HCT116 (cell line): Measurements from ENCODE around the gene SH3PXD2A. TPM values are rescaled to one million over a fixed set of nuclear protein-coding genes. Genes with fewer than 3 reads are reported as not detected.

Source experiments
- ATAC-seq: fragments of 200-7000 bp; cut with Tn5 transposase; 2 replicates; pipeline ENCODE4 v1.9.1; 2020; ENCODE audit warnings: mild to moderate bottlenecking, moderate library complexity
- BruUV-seq: library from RNA; stranded (reverse); fragments of 400-500 nt; replicated peaks from 2 replicates; lab custom pipeline; 2021; lab: Mats Ljungman, UMichigan
- CTCF ChIA-PET: fragments of 300-600 bp; sonication (Branson Sonifier 250); formaldehyde crosslinking; loops from one replicate; lab custom pipeline; 2021; ENCODE audit warnings: antibody characterized with exemption; lab: Charles Lee
- POLR2A ChIA-PET: fragments of 300-600, 350-600 bp; sonication (Branson Sonifier 250); formaldehyde crosslinking; loops from one replicate; lab custom pipeline; 2021; ENCODE audit warnings: antibody characterized with exemption; lab: Charles Lee
- RAD21 ChIA-PET, 2 experiments: fragments of 300-600 bp; sonication (Branson Sonifier 250); formaldehyde crosslinking; loops; one replicate each; lab custom pipeline; 2023; ENCODE audit warnings: low total read pairs in 2 of 2; ENCODE audit not compliant: uncharacterized antibody in 2 of 2, unreplicated experiment in 2 of 2, low non-redundant PET in 1 of 2; lab: Charles Lee
- DNase-seq: peaks from one replicate; pipeline ENCODE4 v3.0.0-alpha.2; 2010; ENCODE audit warnings: low read depth, low spot score
- H2AFZ ChIP-seq: fragments of 200-600 bp; shearing (Covaris generic), sonication (generic); 2 replicates; pipeline ENCODE4 v1.6.1; 2017; ENCODE audit warnings: low read depth, mixed run types, mixed read lengths, antibody characterized with exemption, low read length; ENCODE audit not compliant: poor library complexity, severe bottlenecking
- H3K27ac ChIP-seq: 2 replicates; pipeline ENCODE4 v1.5.1; 2012; ENCODE audit warnings: low read depth, low read length
- H3K27me3 ChIP-seq: fragments of 200-600 bp; sonication (generic); 2 replicates; pipeline ENCODE4 v1.6.1; 2016; ENCODE audit warnings: mixed run types, low read length, mixed read lengths; ENCODE audit not compliant: insufficient read depth
- H3K36me3 ChIP-seq, 2 experiments: fragments of 200-500 bp in 1 of 2; fragments of 200-600 bp in 1 of 2; sonication (Bioruptor generic) in 1 of 2; sonication (generic) in 1 of 2; 2 replicates each; pipeline versions ENCODE4 v1.5.1 to v1.6.1; 2014 to 2016; ENCODE audit warnings: low read length in 2 of 2, inconsistent platforms in 1 of 2, mixed read lengths in 1 of 2, mixed run types in 1 of 2; ENCODE audit not compliant: insufficient read depth in 2 of 2, control insufficient read depth in 1 of 2
- H3K4me1 ChIP-seq, 2 experiments: fragments of 200-600 bp in 1 of 2; sonication (generic) in 1 of 2; 2 replicates each; pipeline versions ENCODE4 v1.5.1 to v1.6.1; 2012 to 2017; ENCODE audit warnings: low read length in 2 of 2, inconsistent platforms in 1 of 2, mild to moderate bottlenecking in 1 of 2, mixed read lengths in 1 of 2, mixed run types in 1 of 2, moderate library complexity in 1 of 2; ENCODE audit not compliant: insufficient read depth in 2 of 2, control insufficient read depth in 1 of 2
- H3K4me2 ChIP-seq: fragments of 200-600 bp; sonication (generic); 2 replicates; pipeline ENCODE4 v1.6.1; 2017; ENCODE audit warnings: mixed run types, low read length, mixed read lengths
- H3K4me3 ChIP-seq, 2 experiments: fragments of 200-600 bp in 1 of 2; sonication (generic) in 1 of 2; replicated peaks in 1 of 2; 2 replicates each; pipeline ENCODE4 v1.5.1; 2011 to 2016; ENCODE audit warnings: low read length in 2 of 2, control low read depth in 1 of 2, low read depth in 1 of 2, mild to moderate bottlenecking in 1 of 2, mixed read lengths in 1 of 2, mixed run types in 1 of 2
- H3K79me2 ChIP-seq: fragments of 200-600 bp; sonication (generic); 2 replicates; pipeline ENCODE4 v1.6.1; 2017; ENCODE audit warnings: mild to moderate bottlenecking, mixed run types, low read length, moderate library complexity, mixed read lengths; ENCODE audit not compliant: insufficient read depth
- H3K9ac ChIP-seq: fragments of 200-600 bp; sonication (generic); 2 replicates; pipeline ENCODE4 v1.6.1; 2016; ENCODE audit warnings: low read length, mixed read lengths
- H3K9me2 ChIP-seq: fragments of 200-600 bp; sonication (generic), shearing (Covaris generic); 2 replicates; pipeline ENCODE4 v1.6.1; 2017; ENCODE audit warnings: mixed run types, mild to moderate bottlenecking, moderate library complexity; ENCODE audit not compliant: insufficient read depth
- H3K9me3 ChIP-seq, 2 experiments: fragments of 200-500 bp in 1 of 2; fragments of 200-600 bp in 1 of 2; sonication (Bioruptor generic) in 1 of 2; sonication (generic) in 1 of 2; 2 replicates each; pipeline ENCODE4 v1.6.1; 2014 to 2017; ENCODE audit warnings: low read length in 2 of 2, mixed read lengths in 2 of 2, inconsistent platforms in 1 of 2, low read depth in 1 of 2, mild to moderate bottlenecking in 1 of 2, mixed run types in 1 of 2, moderate library complexity in 1 of 2; ENCODE audit not compliant: control insufficient read depth in 1 of 2, insufficient read depth in 1 of 2
- H4K20me1 ChIP-seq: fragments of 200-600 bp; sonication (generic), shearing (Covaris generic); 2 replicates; pipeline ENCODE4 v1.6.1; 2017; ENCODE audit warnings: mixed run types, mild to moderate bottlenecking, moderate library complexity; ENCODE audit not compliant: insufficient read depth
- ATF3 ChIP-seq: IDR thresholded peaks from 2 replicates; pipeline ENCODE4 v1.6.1; 2012
- CBX3 ChIP-seq: IDR thresholded peaks from 2 replicates; pipeline ENCODE4 v1.6.1; 2012; ENCODE audit warnings: low read depth
- CTCF ChIP-seq, 3 experiments: fragments of 200-600 bp in 1 of 3; sonication (generic) in 1 of 3; IDR thresholded peaks in 2 of 3; conservative IDR thresholded peaks in 1 of 3; 2 replicates each; pipeline ENCODE4 v1.5.1; 2012 to 2017; ENCODE audit warnings: low read depth in 2 of 3, low read length in 2 of 3, antibody characterized with exemption in 1 of 3, borderline replicate concordance in 1 of 3, control low read depth in 1 of 3, mild to moderate bottlenecking in 1 of 3, mixed read lengths in 1 of 3, mixed run types in 1 of 3, moderate library complexity in 1 of 3; ENCODE audit not compliant: insufficient read depth in 1 of 3
- ELF1 ChIP-seq: IDR thresholded peaks from 2 replicates; pipeline ENCODE4 v1.6.1; 2012; ENCODE audit warnings: low read depth, borderline replicate concordance
- EZH2phosphoT487 ChIP-seq: fragments of 200-600 bp; IDR thresholded peaks from 2 replicates; pipeline ENCODE4 v1.6.1; 2018; ENCODE audit warnings: antibody characterized with exemption, borderline replicate concordance
- JUND ChIP-seq: IDR thresholded peaks from 2 replicates; pipeline ENCODE4 v1.6.1; 2012
- POLR2AphosphoS5 ChIP-seq: IDR thresholded peaks from 2 replicates; pipeline ENCODE4 v1.6.1; 2011; ENCODE audit warnings: mild to moderate bottlenecking, low read depth, low read length, moderate library complexity
- RAD21 ChIP-seq: IDR thresholded peaks from 2 replicates; pipeline ENCODE4 v1.6.1; 2012; ENCODE audit warnings: low read depth, mild to moderate bottlenecking
- REST ChIP-seq: IDR thresholded peaks from 2 replicates; pipeline ENCODE4 v1.6.1; 2012; ENCODE audit warnings: low read depth
- SRF ChIP-seq: IDR thresholded peaks from 2 replicates; pipeline ENCODE4 v1.6.1; 2012; ENCODE audit warnings: low read depth
- TCF7L2 ChIP-seq: IDR thresholded peaks from 2 replicates; pipeline ENCODE4 v1.7.0; 2011; ENCODE audit warnings: borderline replicate concordance, inconsistent platforms; ENCODE audit not compliant: insufficient read depth, insufficient read length; ENCODE audit errors: extremely low read depth
- ZBTB33 ChIP-seq: IDR thresholded peaks from 2 replicates; pipeline ENCODE4 v1.6.1; 2011; ENCODE audit warnings: mild to moderate bottlenecking, low read length, moderate library complexity; ENCODE audit not compliant: insufficient replicate concordance; ENCODE audit errors: extremely low read depth
- intact Hi-C: fragments of 100-400 bp; cut with micrococcal nuclease; formaldehyde crosslinking; loops from 2 replicates; pipeline ENCODE4 v1.10.0; 2022
- total RNA-seq: library from RNA; stranded (reverse); gene quantifications from one replicate; pipeline ENCODE4 v1.2.1, GENCODE V29; 2021; ENCODE audit not compliant: unreplicated experiment

The SH3PXD2A gene
- total RNA-seq, 1 experiment from 2014 or later = 8.7 TPM

- TF ChIP-seq REST = no peak
- no peak for TF ChIP-seq CTCF (IDR thresholded peaks at IDR 0.05 in 2 of 3, conservative IDR thresholded peaks at IDR 0.05 in 1 of 3; ENCODE audit: borderline replicate concordance in 1 of 3, insufficient read depth in 1 of 3, low read depth in 2 of 3, low read length in 2 of 3)
Observed at GRCh38 chr10:103795634-103796270, 59.6 kb downstream of the SH3PXD2A start (continued).

- H3K27ac ChIP-seq = no peak overlapping the region
- no peaks in the 10 kb centered on the region for H3K79me2 ChIP-seq
- ATAC-seq (no peak), DNase-seq (no peak)
- intact Hi-C loops = no loop called here
- no peaks in the 10 kb centered on the region for H3K9me3 ChIP-seq
- BruUV-seq = no TSS peak
- POLR2A ChIA-PET = no interaction called here
- no peak overlapping the region for H3K4me2 ChIP-seq
- H3K9me2 ChIP-seq = no peaks in the 10 kb centered on the region
- H4K20me1 ChIP-seq = no peaks in the 10 kb centered on the region
- no peak overlapping the region for H3K9ac ChIP-seq
- no peaks in the 10 kb centered on the region for H3K27me3 ChIP-seq
- no peak overlapping the region for H2AFZ ChIP-seq
- RAD21 ChIA-PET = no interaction called here
- no peak overlapping the region for H3K4me3 ChIP-seq
- H3K4me1 ChIP-seq = no peaks in the 10 kb centered on the region
- H3K36me3 ChIP-seq = no peaks in the 10 kb centered on the region
- CTCF ChIA-PET = interaction anchor here (1.0 kb wide), 1 partner anchor 53 kb away, joined by 4 read pairs; no protein-coding TSS in a partner anchor
- no peak for TF ChIP-seq ATF3
- TF ChIP-seq EZH2phosphoT487 = no peak
- TF ChIP-seq ELF1 = no peak
- no peak for TF ChIP-seq ZBTB33
- TF ChIP-seq TCF7L2 = no peak
- TF ChIP-seq JUND = no peak
- no peak for TF ChIP-seq CBX3
- no peak for TF ChIP-seq POLR2AphosphoS5
- TF ChIP-seq SRF = no peak
- TF ChIP-seq RAD21 = no peak
Observed at GRCh38 chr10:103794996-103795395, 60.4 kb downstream of the SH3PXD2A start.
